UCSD-AML1 (cell line): ENCODE measurements around the gene MYNN.

ENCODE experiments used
- DNase-seq: peaks from one replicate; lab custom pipeline; 2025; ENCODE audit not compliant: unreplicated experiment; lab: John Stamatoyannopoulos, UW

Gene MYNN

DNA sequence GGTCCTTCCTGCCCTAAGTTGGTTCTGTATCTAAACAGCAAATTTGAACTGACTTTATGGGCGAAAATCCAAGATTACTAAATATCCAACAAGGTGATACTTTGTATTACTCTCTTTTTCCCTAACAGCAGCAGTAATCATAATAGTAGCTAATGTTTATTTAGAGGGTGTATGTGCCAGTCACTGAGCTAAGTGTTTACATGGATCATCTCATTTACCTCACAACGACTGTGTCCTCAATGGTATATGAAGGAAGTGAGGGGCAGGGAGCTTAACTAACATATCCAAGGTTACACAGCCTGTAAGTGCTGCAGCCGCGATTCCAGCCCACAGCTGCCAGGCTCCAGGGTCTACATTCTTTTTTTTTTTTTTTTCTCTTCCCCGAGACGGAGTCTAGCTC, 49.8 kb downstream of the MYNN start:
- DNase-seq, result no peak

- no peak for DNase-seq
These were observed 52.1 kb downstream of the MYNN start for GRCh38 chr3:169825316-169825715.

GRCh38 chr3:169827712-169828111, 54.5 kb downstream of the MYNN start:
- no peak for DNase-seq

- no peak for DNase-seq
These were observed 62.3 kb downstream of the MYNN start for GRCh38 chr3:169835533-169835932.

DNA sequence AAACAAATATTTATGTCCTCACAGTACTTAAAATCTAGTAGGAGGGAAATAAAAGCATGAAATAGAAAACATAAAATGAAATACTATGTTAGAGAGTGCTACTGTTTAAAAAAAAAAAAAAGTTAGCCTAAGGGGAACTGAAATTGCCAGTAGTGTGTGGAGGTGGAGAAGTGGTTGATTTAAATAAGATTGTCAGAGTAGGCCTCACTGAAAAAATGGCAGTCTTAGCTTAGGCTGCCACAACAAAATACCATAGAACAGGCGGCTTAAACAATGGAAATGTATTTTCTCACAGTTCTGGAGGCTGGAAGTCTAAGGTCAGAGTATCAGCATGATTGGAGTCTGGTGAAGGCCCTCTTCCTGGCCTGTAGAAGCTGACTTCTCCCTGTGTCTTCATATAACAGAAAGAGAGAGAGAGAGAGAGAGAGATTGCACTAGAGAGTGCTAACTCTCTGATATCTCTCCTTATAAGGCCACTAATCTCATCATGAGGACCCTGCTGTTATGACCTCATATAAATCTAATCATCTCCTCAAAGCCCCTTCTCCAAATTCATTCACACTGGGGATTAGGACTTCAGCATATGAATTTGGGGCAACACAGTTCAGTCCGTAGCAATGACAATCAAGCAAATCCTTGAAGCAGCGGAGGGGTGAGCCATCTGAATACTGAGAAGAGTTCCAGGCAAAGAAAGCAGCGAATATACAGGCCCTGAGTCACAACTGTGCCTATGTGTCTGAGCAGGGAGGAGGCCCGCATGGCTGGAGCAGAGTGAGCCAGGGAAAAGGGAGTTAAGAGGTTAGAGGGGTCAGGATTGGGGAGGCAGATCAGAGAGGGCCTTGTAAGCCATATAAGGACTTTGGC, 63.1 kb downstream of the MYNN start:
- DNase-seq, result no peak

GRCh38 chr3:169836942-169837275, 63.7 kb downstream of the MYNN start:
- no peak for DNase-seq

DNA sequence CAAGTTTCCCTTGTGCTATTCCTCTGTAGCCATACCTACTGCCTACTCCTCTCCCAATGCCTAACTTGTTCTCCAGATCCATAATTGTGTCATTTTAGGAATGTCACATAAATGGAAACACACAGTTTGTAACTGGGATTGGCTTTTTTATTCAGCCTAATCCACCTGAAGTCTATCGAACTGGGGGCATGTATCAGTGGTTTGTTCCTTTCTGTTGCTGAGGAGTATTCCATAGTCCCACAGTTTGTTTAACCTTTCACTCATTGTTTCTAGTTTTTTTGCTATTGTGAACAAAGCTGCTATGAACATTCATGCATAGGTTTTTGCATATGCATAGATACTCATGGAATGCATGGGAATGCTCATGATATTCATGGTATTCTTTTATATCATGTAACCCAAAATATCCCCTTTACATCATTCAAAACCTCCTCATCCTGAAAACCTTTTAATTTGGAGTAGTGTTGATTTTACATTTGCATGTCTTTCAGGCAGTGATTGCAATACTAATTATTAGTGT, 65.4 kb downstream of the MYNN start:
- no peak for DNase-seq
